ENCODE measurements around the gene ANXA6. TPM values are rescaled to one million over a fixed set of nuclear protein-coding genes. Genes with fewer than 3 reads are reported as not detected.

ANXA6 gene
- total RNA-seq, 2 donors from 2014 or later: 20.3 to 46.8 TPM

- peak; percentile 68 to 83 for DNase-seq
- intact Hi-C loops (cut with DNase I, micrococcal nuclease): loop anchor here (2.0 to 10.0 kb wide), 2 partner anchors 61 to 65 kb away; no protein-coding TSS in a partner anchor
- peak; percentile 82 for ATAC-seq
These were observed 42.2 kb downstream of the ANXA6 start for GRCh38 chr5:151115272-151115905.

DNA sequence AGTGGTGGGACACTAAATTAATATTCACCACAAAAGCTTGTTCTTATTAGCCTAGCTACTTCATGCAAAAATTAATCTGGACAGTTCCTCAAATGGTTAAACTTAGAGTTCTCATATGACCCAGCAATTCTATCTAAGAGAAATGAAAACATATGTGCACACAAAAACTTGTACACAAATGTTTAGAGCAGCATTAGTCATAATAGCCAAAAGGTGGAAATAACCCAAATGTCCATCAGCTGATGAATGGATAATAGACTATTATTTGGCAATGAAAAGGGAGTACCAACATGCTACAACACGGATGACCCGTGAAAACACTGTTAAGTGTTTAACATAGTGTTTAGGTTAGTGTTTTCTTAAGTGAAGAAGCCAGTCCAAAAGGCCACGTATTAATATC, 43.9 kb downstream of the ANXA6 start:
- ATAC-seq: no peak
- no peak for DNase-seq
- intact Hi-C loops (cut with DNase I, micrococcal nuclease): loop anchor here (2.0 to 10.0 kb wide), 3 partner anchors 59 to 113 kb away; no protein-coding TSS in a partner anchor

DNA sequence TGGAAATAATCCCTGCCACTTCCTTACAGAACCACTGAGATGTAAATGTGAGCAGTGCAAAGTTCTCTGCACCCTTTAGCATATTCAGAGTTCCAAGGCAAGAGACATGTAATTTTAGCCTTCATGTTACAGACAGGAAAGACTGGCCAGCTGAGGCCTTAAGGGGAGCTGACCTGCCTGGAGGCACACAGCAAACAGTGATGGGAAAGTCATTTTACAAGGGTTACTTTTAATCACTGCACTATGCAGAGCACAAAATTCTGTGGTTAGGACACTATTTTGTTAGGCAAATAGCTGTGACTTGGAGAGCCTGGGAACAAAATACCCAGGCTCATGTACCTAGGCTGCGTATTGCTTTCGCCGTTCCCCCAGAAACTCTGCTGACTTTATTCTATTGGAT, 46.6 kb downstream of the ANXA6 start:
- intact Hi-C loops (cut with DNase I, micrococcal nuclease): loop anchor here in 1 of 2 donors (10.0 kb wide), 1 partner anchor 56 kb away; no protein-coding TSS in a partner anchor
- ATAC-seq (no peak), DNase-seq (no peak)

DNA sequence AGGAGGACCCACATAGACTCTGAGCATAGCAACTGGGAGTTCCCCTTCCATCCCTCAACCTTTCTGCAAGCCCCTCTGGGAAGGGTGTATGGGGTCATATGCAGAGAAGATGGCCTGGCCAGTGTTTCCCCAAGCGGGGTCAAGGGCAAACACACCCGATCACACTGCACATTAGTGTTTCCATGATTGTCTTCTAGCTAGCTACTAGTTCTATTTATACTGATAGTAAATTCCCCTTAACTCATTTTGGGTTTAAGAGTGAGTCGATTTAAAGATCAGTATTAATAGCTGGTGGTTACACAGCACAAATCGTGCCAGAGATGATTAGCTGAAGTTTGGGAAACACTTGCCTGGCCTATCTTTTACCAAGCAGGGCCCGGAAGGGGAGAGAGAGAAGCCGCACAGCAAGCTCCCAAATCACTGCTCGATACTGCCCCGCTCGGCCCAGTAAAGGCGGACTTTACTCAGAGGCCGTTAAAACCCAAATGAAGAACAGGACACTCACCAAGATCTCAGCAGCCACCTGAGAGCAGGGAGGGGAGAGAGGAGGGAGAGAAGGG, 47.4 kb downstream of the ANXA6 start:
- ATAC-seq (no peak), DNase-seq (no peak)
- intact Hi-C loops (cut with DNase I, micrococcal nuclease): loop anchor here in 1 of 2 donors (10.0 kb wide), 1 partner anchor 55 kb away; no protein-coding TSS in a partner anchor

DNA sequence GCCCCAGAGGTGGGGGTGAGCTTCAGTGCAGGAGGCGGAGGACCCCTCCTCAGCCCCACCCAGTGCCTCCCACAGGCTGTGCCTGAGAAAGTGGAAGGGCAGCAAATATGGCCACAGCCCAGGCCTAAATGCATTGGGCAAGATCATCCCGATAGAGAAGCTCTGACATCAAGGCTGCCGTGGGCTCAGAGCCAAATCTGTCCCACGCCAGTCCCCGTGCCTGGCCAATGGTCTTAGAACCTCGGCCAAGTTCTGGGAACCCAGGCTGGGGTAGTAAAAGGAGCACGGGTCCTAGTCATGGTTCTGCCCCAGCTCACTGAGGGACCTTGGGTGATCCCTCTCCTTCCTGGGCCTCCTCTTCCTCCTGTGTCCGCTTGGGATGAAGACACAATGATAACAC, 49.0 kb downstream of the ANXA6 start:
- intact Hi-C loops (cut with DNase I, micrococcal nuclease): no loop called here
- ATAC-seq (no peak), DNase-seq (peak in 1 of 2 donors; percentile 59)

GRCh38 chr5:151107738-151108520, 49.6 kb downstream of the ANXA6 start:
- intact Hi-C loops (cut with DNase I, micrococcal nuclease): no loop called here
- DNase-seq: peak; percentile 61 to 83
- peak; percentile 40 for ATAC-seq

DNA sequence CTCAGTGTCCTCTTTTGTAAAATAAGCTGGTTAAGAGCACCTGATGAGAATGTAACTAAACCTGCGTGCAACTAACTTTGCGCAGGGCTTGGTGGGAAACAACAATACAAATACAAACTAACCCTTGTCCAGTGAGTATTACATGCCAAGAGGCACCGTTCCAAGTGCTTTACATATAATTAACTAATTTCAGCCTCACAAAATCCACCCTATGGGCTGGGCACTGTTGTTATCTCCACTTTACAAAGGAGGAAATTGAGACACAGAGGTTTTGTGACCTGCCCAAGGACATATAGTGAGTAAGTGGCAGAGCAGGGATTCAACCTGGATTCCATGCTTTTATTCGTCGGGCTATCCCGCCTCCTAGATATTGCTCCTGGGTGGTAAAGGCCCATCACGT, 50.5 kb downstream of the ANXA6 start:
- DNase-seq (peak; percentile 60 to 74), ATAC-seq (peak; percentile 89)
- intact Hi-C loops (cut with DNase I, micrococcal nuclease): no loop called here

- intact Hi-C loops (cut with DNase I, micrococcal nuclease): no loop called here
- ATAC-seq: peak; percentile 1
- DNase-seq: no peak
These were observed 51.1 kb downstream of the ANXA6 start for GRCh38 chr5:151106509-151106908.

DNA sequence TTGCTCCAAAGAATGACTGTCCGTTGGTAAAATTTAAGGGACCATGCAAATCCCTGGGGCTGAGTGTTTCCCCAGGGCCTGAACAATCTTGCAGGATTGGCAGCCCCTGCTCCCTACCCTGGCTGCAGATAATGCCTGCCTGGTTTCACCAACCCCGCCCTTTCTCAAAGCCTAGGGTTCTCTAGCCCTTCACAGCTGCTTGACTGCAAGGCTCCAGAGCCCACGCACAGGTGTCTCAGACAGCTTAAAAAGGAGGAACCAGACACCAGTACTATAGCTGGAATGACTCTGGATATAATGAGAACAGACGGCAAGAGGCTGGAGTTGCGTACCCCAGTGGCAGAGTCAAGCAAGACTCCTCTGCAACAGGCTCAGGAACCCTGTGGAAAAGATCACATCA, 51.5 kb downstream of the ANXA6 start:
- DNase-seq: no peak
- intact Hi-C loops (cut with DNase I, micrococcal nuclease): no loop called here
- no peak for ATAC-seq

DNA sequence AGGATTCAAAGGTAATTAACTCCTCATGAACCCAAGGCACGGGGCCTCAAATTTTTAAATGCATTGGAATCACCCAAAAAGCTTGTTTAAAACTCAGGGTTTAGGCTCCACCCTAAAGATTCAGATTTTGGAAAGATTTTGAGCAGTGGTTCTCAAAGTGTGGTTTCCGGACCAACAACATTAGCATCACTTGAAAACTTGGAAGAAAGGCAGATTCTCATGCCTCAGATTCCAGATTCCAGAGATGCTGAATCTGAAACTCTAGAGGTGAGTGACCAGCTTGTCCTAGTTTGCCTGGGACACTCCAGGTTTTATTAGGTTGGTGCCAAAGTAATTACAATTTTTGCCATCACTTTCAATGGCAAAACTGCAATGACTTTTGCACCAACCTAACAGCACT, 52.0 kb downstream of the ANXA6 start:
- DNase-seq (no peak), ATAC-seq (no peak)
- intact Hi-C loops (cut with DNase I, micrococcal nuclease): no loop called here

DNA sequence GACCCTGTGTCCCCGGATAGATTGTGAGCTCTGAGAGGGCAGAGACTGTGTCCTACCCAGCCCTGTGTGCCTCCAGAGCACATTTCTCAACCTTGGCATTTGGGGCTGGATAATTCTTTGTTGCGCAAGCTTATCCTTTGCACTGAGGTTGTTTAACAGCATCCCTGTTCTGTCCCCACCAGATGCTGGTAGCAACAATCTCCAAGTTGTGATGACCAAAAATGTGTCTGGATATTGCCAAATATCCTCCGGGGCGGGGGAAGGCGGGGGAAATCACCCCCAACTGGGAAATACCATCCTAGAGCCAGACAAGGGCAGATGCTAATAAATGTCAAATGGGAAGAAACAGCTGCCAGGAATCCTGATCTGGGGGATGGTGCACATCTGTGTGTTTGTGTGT, 52.8 kb downstream of the ANXA6 start:
- DNase-seq: peak in 1 of 2 donors; percentile 66
- intact Hi-C loops (cut with DNase I, micrococcal nuclease): no loop called here
- ATAC-seq: no peak

DNA sequence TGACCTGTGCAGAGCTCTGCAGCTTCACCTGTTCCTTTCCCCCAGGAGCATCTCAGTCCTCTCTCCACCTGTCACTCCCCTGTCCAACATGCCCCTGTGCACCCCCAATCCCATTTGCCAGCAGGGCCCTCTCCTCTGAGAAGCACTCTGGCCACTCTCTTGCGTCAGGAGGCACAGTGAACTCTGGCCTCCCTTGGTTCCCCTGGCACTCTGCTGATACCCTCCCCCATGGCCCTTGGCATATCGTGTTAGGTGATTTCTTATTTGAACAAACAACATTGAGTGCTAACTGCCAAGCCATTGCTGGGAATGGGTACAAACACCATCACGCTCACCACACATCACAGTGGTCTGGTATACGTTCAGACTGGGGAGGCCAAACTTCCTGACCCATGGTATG, 55.8 kb downstream of the ANXA6 start:
- intact Hi-C loops (cut with DNase I, micrococcal nuclease): no loop called here
- DNase-seq (no peak), ATAC-seq (no peak)

DNA sequence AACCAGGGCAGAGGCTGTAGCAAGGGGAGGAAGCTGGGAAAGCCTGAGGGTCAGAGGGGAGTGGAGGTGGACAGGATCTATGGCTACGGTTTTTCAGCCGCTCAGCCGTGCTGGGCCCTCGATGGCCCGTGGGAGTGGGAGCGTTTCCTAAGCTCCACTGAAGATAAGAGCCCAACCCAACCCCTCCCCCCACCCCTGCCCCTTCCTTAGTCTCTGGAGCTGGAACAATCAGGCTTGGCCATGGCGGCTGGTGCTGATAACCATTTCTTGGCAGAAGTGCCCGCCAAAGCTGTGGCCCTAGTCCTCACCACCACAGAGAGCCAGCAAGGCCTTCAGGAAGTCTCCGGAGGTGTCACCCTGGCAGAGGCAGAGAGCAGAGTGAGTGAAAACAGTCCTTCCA, 56.4 kb downstream of the ANXA6 start:
- DNase-seq (no peak), ATAC-seq (no peak)
- intact Hi-C loops (cut with DNase I, micrococcal nuclease): no loop called here

- DNase-seq (no peak), ATAC-seq (no peak)
- intact Hi-C loops (cut with DNase I, micrococcal nuclease): no loop called here
These were observed 56.9 kb downstream of the ANXA6 start for GRCh38 chr5:151100681-151101080.

DNA sequence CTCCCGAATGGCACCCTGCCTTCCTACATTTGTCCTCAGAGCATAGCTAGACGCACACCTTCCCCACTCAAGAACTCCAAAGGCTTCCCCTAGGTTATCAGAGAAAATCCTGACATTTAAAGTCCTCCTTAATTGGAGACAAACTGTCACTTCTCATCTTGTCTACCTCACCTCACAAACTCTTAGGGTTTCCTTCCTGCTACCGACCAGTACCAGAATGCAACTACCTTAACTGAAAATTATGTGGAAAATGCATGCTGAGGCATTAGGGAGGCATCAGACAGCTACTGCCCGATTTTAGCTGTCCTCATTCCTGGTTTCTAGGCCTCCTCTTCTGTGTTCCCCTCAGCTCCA, 58.8 kb downstream of the ANXA6 start:
- ATAC-seq (no peak), DNase-seq (no peak)
- intact Hi-C loops (cut with DNase I, micrococcal nuclease): no loop called here

GRCh38 chr5:151097820-151098767, 59.5 kb downstream of the ANXA6 start:
- intact Hi-C loops (cut with DNase I, micrococcal nuclease): no loop called here
- no peak for ATAC-seq
- DNase-seq: no peak

- ATAC-seq: no peak
These were observed 60.5 kb downstream of the ANXA6 start for GRCh38 chr5:151097061-151097460.

GRCh38 chr5:151096001-151096373, 61.6 kb downstream of the ANXA6 start:
- peak; percentile 58 for ATAC-seq
- DNase-seq: peak in 1 of 2 donors; percentile 58
- intact Hi-C loops (cut with DNase I, micrococcal nuclease): no loop called here

More at GRCh38 chr5:151097061-151097460, 60.5 kb downstream of the ANXA6 start:
- intact Hi-C loops (cut with DNase I, micrococcal nuclease): no loop called here
- no peak for DNase-seq

Data from left colon (tissue), 2 donors.